NCI-H2081 treated with DMSO at 0.1 percent for 48 hours (cell line): Measurements from ENCODE around the gene ADGRB3.
"Not testable (repeated sequence)": the region's sequence is repeated elsewhere in the genome, so short reads cannot be mapped to it uniquely, and the experiment has no call there.

Experiments
- DNase-seq: peaks from one replicate; lab custom pipeline; 2025; lab: John Stamatoyannopoulos, UW

Gene ADGRB3

GRCh38 chr6:69261010-69261409 lies 625.9 kb downstream of the ADGRB3 start:
- no peak for DNase-seq

GRCh38 chr6:69263297-69263696 lies 628.2 kb downstream of the ADGRB3 start:
- DNase-seq = no peak

- DNase-seq = no peak
These were observed 630.0 kb downstream of the ADGRB3 start for GRCh38 chr6:69265090-69265489.

GRCh38 chr6:69265706-69266105 lies 630.6 kb downstream of the ADGRB3 start:
- no peak for DNase-seq

- no peak for DNase-seq
These were observed 641.1 kb downstream of the ADGRB3 start for GRCh38 chr6:69276204-69276603.

- DNase-seq = no peak
These were observed 644.7 kb downstream of the ADGRB3 start for GRCh38 chr6:69279805-69280204.

- DNase-seq = no peak
These were observed 645.8 kb downstream of the ADGRB3 start for GRCh38 chr6:69280858-69281257.

GRCh38 chr6:69284176-69284730 lies 649.2 kb downstream of the ADGRB3 start:
- DNase-seq = no peak

- DNase-seq = no peak
These were observed 650.0 kb downstream of the ADGRB3 start for GRCh38 chr6:69285054-69285453.

GRCh38 chr6:69286331-69286730 lies 651.2 kb downstream of the ADGRB3 start:
- peak; percentile 21 for DNase-seq

- DNase-seq = not testable (repeated sequence)
These were observed 653.1 kb downstream of the ADGRB3 start for GRCh38 chr6:69288198-69288597.

- DNase-seq = no peak
These were observed 654.8 kb downstream of the ADGRB3 start for GRCh38 chr6:69289689-69290495.

GRCh38 chr6:69293471-69293870 lies 658.4 kb downstream of the ADGRB3 start:
- no peak for DNase-seq

- no peak for DNase-seq
These were observed 659.3 kb downstream of the ADGRB3 start for GRCh38 chr6:69294407-69294806.

- DNase-seq = no peak
These were observed 659.8 kb downstream of the ADGRB3 start for GRCh38 chr6:69294862-69295261.

- DNase-seq = no peak
These were observed 668.3 kb downstream of the ADGRB3 start for GRCh38 chr6:69303382-69303781.

- DNase-seq = no peak
These were observed 670.4 kb downstream of the ADGRB3 start for GRCh38 chr6:69305456-69305855.

GRCh38 chr6:69308584-69308983 lies 673.5 kb downstream of the ADGRB3 start:
- DNase-seq = no peak

- DNase-seq = no peak
These were observed 676.8 kb downstream of the ADGRB3 start for GRCh38 chr6:69311888-69312287.

- DNase-seq = no peak
These were observed 678.9 kb downstream of the ADGRB3 start for GRCh38 chr6:69314001-69314400.

- DNase-seq = no peak
These were observed 679.4 kb downstream of the ADGRB3 start for GRCh38 chr6:69314531-69314930.

- no peak for DNase-seq
These were observed 696.8 kb downstream of the ADGRB3 start for GRCh38 chr6:69331886-69332285.

GRCh38 chr6:69337311-69337710 lies 702.2 kb downstream of the ADGRB3 start:
- no peak for DNase-seq
